H1 (cell line): Measurements from ENCODE around the gene LHFPL6. TPM values are rescaled to one million over a fixed set of nuclear protein-coding genes. Genes with fewer than 3 reads are reported as not detected.

Experiments
- CTCF ChIA-PET: fragments of 300-600 bp; sonication (Branson Sonifier 250); formaldehyde crosslinking; loops from one replicate; lab custom pipeline; 2021; ENCODE audit not compliant: partially characterized antibody; lab: Charles Lee
- POLR2A ChIA-PET: fragments of 300-600 bp; sonication (Branson Sonifier 250); formaldehyde crosslinking; loops from one replicate; lab custom pipeline; 2021; ENCODE audit warnings: inconsistent platforms; ENCODE audit not compliant: partially characterized antibody; lab: Charles Lee
- DNase-seq, 2 experiments: peaks; one replicate each; pipeline versions ENCODE4 v3.0.0 to v3.0.0-alpha.2; 2010 to 2022; ENCODE audit warnings: low spot score in 2 of 2, low read depth in 1 of 2, mixed read lengths in 1 of 2
- FAIRE-seq: peaks from 2 replicates; lab custom pipeline; 2011; peaks lifted over from hg19 to GRCh38; lab: Jason Lieb, UNC
- H2AFZ ChIP-seq: 2 replicates; pipeline ENCODE4 v1.8.1; 2012; ENCODE audit warnings: low read length, inconsistent platforms
- H2AK5ac ChIP-seq: 2 replicates; pipeline ENCODE4 v1.6.1; 2013; ENCODE audit warnings: low read depth, low read length
- H2BK120ac ChIP-seq: replicated peaks from 2 replicates; pipeline ENCODE3; 2013; ENCODE audit warnings: low read depth, low read length, inconsistent platforms
- H2BK12ac ChIP-seq: 2 replicates; pipeline ENCODE4 v1.6.1; 2013; ENCODE audit warnings: low read depth, low read length
- H2BK15ac ChIP-seq: 2 replicates; pipeline ENCODE4 v1.6.1; 2013; ENCODE audit warnings: low read length
- H2BK20ac ChIP-seq: 2 replicates; pipeline ENCODE4 v1.6.1; 2013; ENCODE audit warnings: low read length
- H2BK5ac ChIP-seq: 2 replicates; pipeline ENCODE4 v1.6.1; 2013; ENCODE audit warnings: low read depth, low read length
- H3K14ac ChIP-seq: 2 replicates; pipeline ENCODE4 v1.6.1; 2013; ENCODE audit warnings: inconsistent platforms; ENCODE audit not compliant: insufficient read length
- H3K18ac ChIP-seq: 2 replicates; pipeline ENCODE4 v1.6.1; 2013; ENCODE audit warnings: low read length; ENCODE audit errors: extremely low read depth
- H3K23ac ChIP-seq: 2 replicates; pipeline ENCODE4 v1.6.1; 2013; ENCODE audit warnings: inconsistent platforms; ENCODE audit not compliant: insufficient read length
- H3K23me2 ChIP-seq: 2 replicates; pipeline ENCODE4 v1.6.1; 2013; ENCODE audit warnings: low read depth, low read length
- H3K27ac ChIP-seq: 2 replicates; pipeline ENCODE4 v1.6.1; 2011; ENCODE audit warnings: low read depth, low read length, inconsistent platforms
- H3K27me3 ChIP-seq, 4 experiments: replicated peaks in 1 of 4; 1 replicate in 1 of 4; 2 replicates in 3 of 4; pipeline versions ENCODE4 v1.6.1 to v1.8.1; 2011 to 2013; ENCODE audit warnings: low read length in 3 of 4, mild to moderate bottlenecking in 3 of 4, inconsistent platforms in 2 of 4, mixed read lengths in 2 of 4, moderate library complexity in 1 of 4; ENCODE audit not compliant: control insufficient read depth in 3 of 4, insufficient read depth in 3 of 4; ENCODE audit errors: extremely low read depth in 1 of 4
- H3K36me3 ChIP-seq, 4 experiments: 2 replicates each; pipeline versions ENCODE4 v1.6.1 to v1.8.1; 2011 to 2013; ENCODE audit warnings: mild to moderate bottlenecking in 4 of 4, low read length in 3 of 4, moderate library complexity in 2 of 4, control low read depth in 1 of 4, inconsistent platforms in 1 of 4; ENCODE audit not compliant: insufficient read depth in 4 of 4, control insufficient read depth in 2 of 4
- H3K4ac ChIP-seq: replicated peaks from 2 replicates; pipeline ENCODE3; 2013; ENCODE audit warnings: low read length, low read depth, mixed read lengths, inconsistent platforms; ENCODE audit not compliant: insufficient read length
- H3K4me1 ChIP-seq, 4 experiments: replicated peaks in 1 of 4; 1 replicate in 1 of 4; 2 replicates in 3 of 4; pipeline versions ENCODE4 v1.6.1 to v1.8.1; 2011 to 2013; ENCODE audit warnings: low read length in 3 of 4, inconsistent platforms in 2 of 4, mixed read lengths in 1 of 4; ENCODE audit not compliant: insufficient read depth in 4 of 4, control insufficient read depth in 3 of 4
- H3K4me2 ChIP-seq, 2 experiments: 2 replicates each; pipeline versions ENCODE4 v1.6.1 to v1.8.1; 2011 to 2013; ENCODE audit warnings: low read depth in 2 of 2, low read length in 2 of 2, control low read depth in 1 of 2, inconsistent platforms in 1 of 2, mild to moderate bottlenecking in 1 of 2; ENCODE audit not compliant: insufficient read depth in 1 of 2
- H3K4me3 ChIP-seq, 4 experiments: fragments of 200-600, 300-600 bp in 1 of 4; sonication (generic), shearing (Covaris generic), sonication (Bioruptor Twin) in 1 of 4; 2 replicates each; pipeline versions ENCODE4 v1.5.1 to v1.8.1; 2011 to 2016; ENCODE audit warnings: low read length in 4 of 4, low read depth in 3 of 4, control low read depth in 2 of 4, inconsistent platforms in 2 of 4, mild to moderate bottlenecking in 2 of 4, mixed read lengths in 1 of 4, moderate library complexity in 1 of 4; ENCODE audit not compliant: insufficient read depth in 2 of 4; ENCODE audit errors: extremely low read depth in 1 of 4
- H3K56ac ChIP-seq: replicated peaks from 2 replicates; pipeline ENCODE3; 2013; ENCODE audit warnings: low read depth, mild to moderate bottlenecking, mixed read lengths, low read length, inconsistent platforms; ENCODE audit not compliant: insufficient read length
- H3K79me1 ChIP-seq: 2 replicates; pipeline ENCODE4 v1.6.1; 2013; ENCODE audit warnings: low read depth, low read length, control low read depth
- H3K79me2 ChIP-seq, 2 experiments: 2 replicates each; pipeline versions ENCODE4 v1.6.1 to v1.8.1; 2012 to 2013; ENCODE audit warnings: low read length in 2 of 2, mild to moderate bottlenecking in 2 of 2, inconsistent platforms in 1 of 2; ENCODE audit not compliant: insufficient read depth in 2 of 2, control insufficient read depth in 1 of 2
- H3K9ac ChIP-seq, 4 experiments: replicated peaks in 1 of 4; 1 replicate in 1 of 4; 2 replicates in 3 of 4; pipeline versions ENCODE4 v1.6.1 to v1.8.1; 2011 to 2013; ENCODE audit warnings: low read depth in 3 of 4, low read length in 3 of 4, control low read depth in 2 of 4, mild to moderate bottlenecking in 2 of 4, moderate library complexity in 2 of 4, inconsistent platforms in 1 of 4; ENCODE audit errors: extremely low read depth in 1 of 4
- H3K9me3 ChIP-seq, 2 experiments: 2 replicates each; pipeline versions ENCODE4 v1.6.1 to v1.8.1; 2012 to 2013; ENCODE audit warnings: mild to moderate bottlenecking in 2 of 2, moderate library complexity in 2 of 2, control low read depth in 1 of 2, inconsistent platforms in 1 of 2, low read depth in 1 of 2, low read length in 1 of 2, mixed read lengths in 1 of 2; ENCODE audit not compliant: insufficient read depth in 2 of 2
- H4K20me1 ChIP-seq, 2 experiments: replicated peaks in 1 of 2; 2 replicates each; pipeline versions ENCODE3 to v1.8.1; 2011 to 2013; ENCODE audit warnings: inconsistent platforms in 2 of 2, low read length in 2 of 2, mild to moderate bottlenecking in 1 of 2; ENCODE audit not compliant: insufficient read depth in 2 of 2, control insufficient read depth in 1 of 2
- H4K5ac ChIP-seq: 2 replicates; pipeline ENCODE4 v1.6.1; 2013; ENCODE audit warnings: low read length, low read depth, mixed read lengths, inconsistent platforms; ENCODE audit not compliant: insufficient read length
- H4K8ac ChIP-seq: 2 replicates; pipeline ENCODE4 v1.8.0; 2013; ENCODE audit warnings: mild to moderate bottlenecking, moderate library complexity, low read length, inconsistent platforms; ENCODE audit not compliant: insufficient read depth; ENCODE audit errors: extremely low read depth
- H4K91ac ChIP-seq: replicated peaks from 2 replicates; pipeline ENCODE3; 2013; ENCODE audit warnings: low read length, mixed read lengths, inconsistent platforms; ENCODE audit not compliant: insufficient read length
- ATF2 ChIP-seq: IDR thresholded peaks from 2 replicates; pipeline ENCODE4 v1.6.1; 2012; ENCODE audit warnings: low read length, inconsistent platforms
- BACH1 ChIP-seq: IDR thresholded peaks from 2 replicates; pipeline ENCODE4 v1.6.1; 2012; ENCODE audit warnings: low read length, improper control_type of control experiment
- CHD2 ChIP-seq: IDR thresholded peaks from 2 replicates; pipeline ENCODE4 v1.6.1; 2012; ENCODE audit warnings: low read length, improper control_type of control experiment
- FOSL1 ChIP-seq: IDR thresholded peaks from 2 replicates; pipeline ENCODE4 v1.6.1; 2011; ENCODE audit warnings: mild to moderate bottlenecking, low read depth, low read length, moderate library complexity; ENCODE audit not compliant: insufficient read depth
- POU5F1 ChIP-seq: IDR thresholded peaks from 2 replicates; pipeline ENCODE4 v1.6.1; 2011; ENCODE audit warnings: low read depth, mild to moderate bottlenecking, low read length, moderate library complexity
- SP2 ChIP-seq: IDR thresholded peaks from 2 replicates; pipeline ENCODE4 v1.6.1; 2012; ENCODE audit warnings: mild to moderate bottlenecking, low read length, inconsistent platforms
- SP4 ChIP-seq: IDR thresholded peaks from 2 replicates; pipeline ENCODE4 v1.6.1; 2012; ENCODE audit warnings: low read length, inconsistent platforms
- TAF7 ChIP-seq: optimal IDR thresholded peaks from 2 replicates; pipeline ENCODE3; 2011; ENCODE audit warnings: low read depth, mild to moderate bottlenecking, inconsistent platforms, low read length, moderate library complexity, borderline replicate concordance
- TCF12 ChIP-seq: IDR thresholded peaks from 2 replicates; pipeline ENCODE4 v1.6.1; 2011; ENCODE audit warnings: low read depth, mild to moderate bottlenecking, low read length
- TEAD4 ChIP-seq: IDR thresholded peaks from 2 replicates; pipeline ENCODE4 v1.6.1; 2012; ENCODE audit warnings: low read depth, low read length, inconsistent platforms, mixed read lengths
- WGBS, 2 experiments: shearing (Covaris generic) in 1 of 2; methylation state at CpG; one replicate each; pipeline versions ENCODE4 v1.1.6 to v1.1.7; 2013 to 2015; ENCODE audit warnings: low lambda C conversion rate in 2 of 2, mixed read lengths in 2 of 2, inconsistent platforms in 1 of 2, low coverage in 1 of 2, missing lambda C conversion rate in 1 of 2; ENCODE audit not compliant: insufficient replicate concordance in 2 of 2, insufficient coverage in 1 of 2, insufficient read length in 1 of 2; ENCODE audit errors: extremely low coverage in 1 of 2, missing lambda C conversion rate in 1 of 2; 5-methylcytosine and 5-hydroxymethylcytosine counted together
- polyA plus RNA-seq, 7 experiments: library from polyadenylated mRNA; depleted of rRNA in 3 of 7; stranded (reverse) in 5 of 7; unstranded in 2 of 7; fragments of >200 nt in 5 of 7; fragments of 200-250 nt in 2 of 7; gene quantifications; 1 replicate in 5 of 7; 2 replicates in 1 of 7; 4 replicates in 1 of 7; pipeline versions ENCODE4 v1.2.1 to v1.2.3, GENCODE V29; 2011 to 2013; ENCODE audit warnings: missing spikeins in 2 of 7, mixed read lengths in 2 of 7
- total RNA-seq: library from RNA; stranded (reverse); fragmentation: NEBNext Ultra II Directional; extraction: Animal tissue kit (Norgen Biotek cat#: 25700); gene quantifications from 2 replicates; pipeline ENCODE4 v1.2.1, GENCODE V29; 2021

The LHFPL6 gene
- total and polyA plus RNA-seq, 2 of the 8 experiments (the other 6 are each of a cell fraction or from before 2014, with no cell fraction given) = 7.6 to 17.0 TPM

- TF ChIP-seq CHD2 = no peak
- TF ChIP-seq ATF2 = no peak
- no peak for TF ChIP-seq BACH1
- TF ChIP-seq SP2 = no peak
- TF ChIP-seq SP4 = no peak
- no peak for TF ChIP-seq TEAD4
- TF ChIP-seq TCF12 = no peak
- TF ChIP-seq POU5F1 = no peak
- no peak for TF ChIP-seq FOSL1
- no peak for TF ChIP-seq TAF7
- Histone ChIP-seq H3K4me2 (no peak overlapping the region), H3K23ac (no peak overlapping the region), H3K18ac (no peak overlapping the region), H3K14ac (no peak overlapping the region), H2BK5ac (no peak overlapping the region), H3K4me1 (peaks cover 0 to 8% (median 3%) of the 10 kb centered on the region in 4 experiments; a peak in 3 of 7 replicates), H2BK120ac (no peak overlapping the region), H3K4me3 (no peak overlapping the region), H3K23me2 (no peaks in the 10 kb centered on the region), H2BK12ac (no peak overlapping the region), H3K9ac (no peak overlapping the region), H4K5ac (no peak overlapping the region), H3K79me2 (no peaks in the 10 kb centered on the region), H2BK20ac (no peak overlapping the region), H3K9me3 (no peaks in the 10 kb centered on the region), H2BK15ac (no peak overlapping the region), H3K56ac (no peak overlapping the region), H4K91ac (no peak overlapping the region), H3K4ac (no peak overlapping the region), H4K8ac (no peak overlapping the region), H3K79me1 (no peaks in the 10 kb centered on the region), H3K27me3 (no peaks in the 10 kb centered on the region), H3K36me3 (no peaks in the 10 kb centered on the region), H4K20me1 (no peaks in the 10 kb centered on the region), H3K27ac (no peak overlapping the region), H2AK5ac (no peak overlapping the region), H2AFZ (no peak overlapping the region)
- 89% methylated on average over 6 of the region's 6 CpGs; no CpG with 5 or more reads in 1 of the 2 experiments for WGBS, 2 experiments
- FAIRE-seq = no peak
- CTCF ChIA-PET = interaction anchor here (0.6 to 1.4 kb wide), 6 partner anchors 10 to 135 kb away, joined by 3 to 5 read pairs (median 3); no protein-coding TSS in a partner anchor
- no peak for DNase-seq
- POLR2A ChIA-PET = interaction anchor here (1.2 kb wide), 1 partner anchor 14 kb away, joined by 3 read pairs; no protein-coding TSS in a partner anchor
Measured at GRCh38 chr13:39516096-39516495, 86.9 kb downstream of the LHFPL6 start.
